Smooth muscle cell (in vitro differentiated cells): ENCODE data around the gene DOCK10. TPM values are rescaled to one million over a fixed set of nuclear protein-coding genes. Genes with fewer than 3 reads are reported as not detected.

Source experiments
- DNase-seq: peaks from one replicate; lab custom pipeline; 2025; ENCODE audit not compliant: unreplicated experiment; lab: John Stamatoyannopoulos, UW
- H2AFZ ChIP-seq: fragments of 200-600 bp; sonication (generic); 2 replicates; pipeline ENCODE4 v1.6.0; 2016; ENCODE audit warnings: antibody characterized with exemption, low read depth, mild to moderate bottlenecking
- H3F3A ChIP-seq: fragments of 200-600 bp; sonication (generic); 2 replicates; pipeline ENCODE4 v1.6.0; 2017; ENCODE audit warnings: antibody characterized with exemption, low read depth
- H3K27ac ChIP-seq: fragments of 200-600 bp; sonication (generic); 2 replicates; pipeline ENCODE4 v1.5.1; 2016; ENCODE audit warnings: low read depth, mild to moderate bottlenecking
- H3K27me3 ChIP-seq: fragments of 200-600 bp; sonication (generic); 2 replicates; pipeline ENCODE4 v1.6.1; 2016; ENCODE audit warnings: low read depth, mild to moderate bottlenecking
- H3K36me3 ChIP-seq: fragments of 200-600 bp; sonication (generic); 2 replicates; pipeline ENCODE4 v1.5.1; 2016; ENCODE audit warnings: low read depth
- H3K4me1 ChIP-seq: fragments of 200-600 bp; sonication (generic); 2 replicates; pipeline ENCODE4 v1.5.1; 2016; ENCODE audit warnings: low read depth
- H3K4me2 ChIP-seq: fragments of 200-600 bp; sonication (generic); 2 replicates; pipeline ENCODE4 v1.6.0; 2016; ENCODE audit warnings: mild to moderate bottlenecking
- H3K4me3 ChIP-seq: fragments of 200-600 bp; sonication (generic); 2 replicates; pipeline ENCODE4 v1.5.1; 2016; ENCODE audit warnings: mild to moderate bottlenecking
- H3K79me2 ChIP-seq: fragments of 200-600 bp; sonication (generic); 2 replicates; pipeline ENCODE4 v1.6.0; 2016; ENCODE audit warnings: low read depth, mild to moderate bottlenecking
- H3K9ac ChIP-seq: fragments of 200-600 bp; sonication (generic); 2 replicates; pipeline ENCODE4 v1.6.0; 2016; ENCODE audit warnings: low read depth
- H3K9me3 ChIP-seq: fragments of 200-600 bp; sonication (generic); replicated peaks from 2 replicates; pipeline ENCODE4 v1.5.1; 2016; ENCODE audit warnings: low read depth
- H4K20me1 ChIP-seq: fragments of 200-600 bp; sonication (generic); 2 replicates; pipeline ENCODE4 v1.6.0; 2016; ENCODE audit warnings: low read depth
- WGBS: methylation state at CpG from one replicate; pipeline ENCODE4 v1.1.7; 2016; ENCODE audit warnings: low lambda C conversion rate; 5-methylcytosine and 5-hydroxymethylcytosine counted together
- polyA plus RNA-seq: library from polyadenylated mRNA; unstranded; fragments of >200 nt; fragmentation: Nextera tagmentation; extraction: Ambion mirVana; gene quantifications from 2 replicates; pipeline ENCODE4 v1.2.1, GENCODE V29; 2016
- total RNA-seq: library from RNA; depleted of rRNA; stranded (reverse); fragments of >200 nt; gene quantifications from 2 replicates; pipeline ENCODE4 v1.2.3, GENCODE V29; 2014
- TF ChIP-seq, protein P1 (sequence below): fragments of 200-600 bp; sonication (generic); IDR thresholded peaks from 2 replicates; pipeline ENCODE4 v1.5.1; 2017; ENCODE audit warnings: borderline replicate concordance, mild to moderate bottlenecking, antibody characterized with exemption; ENCODE audit not compliant: insufficient read depth, poor library complexity, severe bottlenecking

DOCK10 gene
- total and polyA plus RNA-seq, 2 experiments from 2014 or later, result 0.04 TPM; not detected in 1

DNA sequence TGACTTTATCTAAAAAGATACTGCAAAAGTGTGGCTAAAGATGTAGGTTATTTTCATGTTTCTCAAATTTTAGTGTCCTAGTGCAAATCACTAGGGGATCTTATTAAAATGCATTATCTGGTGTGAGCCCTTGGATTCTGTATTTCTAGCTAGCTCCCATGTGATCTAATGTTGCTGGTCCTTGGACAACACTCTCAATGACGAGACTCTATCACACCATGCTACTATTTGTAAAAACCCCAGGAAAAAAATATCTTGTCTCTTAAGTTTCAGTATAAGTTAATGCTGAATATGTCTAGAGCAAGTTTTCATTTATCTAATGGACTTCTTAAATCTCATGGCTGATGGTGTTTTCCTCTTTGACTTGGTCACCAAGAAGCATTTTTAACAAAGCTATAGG, 5.8 kb downstream of the DOCK10 start:
- Histone ChIP-seq H4K20me1 (no peaks in the 10 kb centered on the region), H3K79me2 (no peaks in the 10 kb centered on the region), H2AFZ (no peak overlapping the region), H3K9me3 (no peaks in the 10 kb centered on the region), H3K4me1 (no peaks in the 10 kb centered on the region), H3K27me3 (peaks cover 41% of the 10 kb centered on the region), H3K4me2 (no peak overlapping the region), H3K4me3 (no peak overlapping the region), H3K36me3 (no peaks in the 10 kb centered on the region), H3K27ac (no peak overlapping the region), H3K9ac (no peak overlapping the region), H3F3A (no peaks in the 10 kb centered on the region)
- 81% methylated on average over 1 of the region's 1 CpG for WGBS
- TF ChIP-seq, protein P1, sequence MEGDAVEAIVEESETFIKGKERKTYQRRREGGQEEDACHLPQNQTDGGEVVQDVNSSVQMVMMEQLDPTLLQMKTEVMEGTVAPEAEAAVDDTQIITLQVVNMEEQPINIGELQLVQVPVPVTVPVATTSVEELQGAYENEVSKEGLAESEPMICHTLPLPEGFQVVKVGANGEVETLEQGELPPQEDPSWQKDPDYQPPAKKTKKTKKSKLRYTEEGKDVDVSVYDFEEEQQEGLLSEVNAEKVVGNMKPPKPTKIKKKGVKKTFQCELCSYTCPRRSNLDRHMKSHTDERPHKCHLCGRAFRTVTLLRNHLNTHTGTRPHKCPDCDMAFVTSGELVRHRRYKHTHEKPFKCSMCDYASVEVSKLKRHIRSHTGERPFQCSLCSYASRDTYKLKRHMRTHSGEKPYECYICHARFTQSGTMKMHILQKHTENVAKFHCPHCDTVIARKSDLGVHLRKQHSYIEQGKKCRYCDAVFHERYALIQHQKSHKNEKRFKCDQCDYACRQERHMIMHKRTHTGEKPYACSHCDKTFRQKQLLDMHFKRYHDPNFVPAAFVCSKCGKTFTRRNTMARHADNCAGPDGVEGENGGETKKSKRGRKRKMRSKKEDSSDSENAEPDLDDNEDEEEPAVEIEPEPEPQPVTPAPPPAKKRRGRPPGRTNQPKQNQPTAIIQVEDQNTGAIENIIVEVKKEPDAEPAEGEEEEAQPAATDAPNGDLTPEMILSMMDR, result no peak
- no peak for DNase-seq

DNA sequence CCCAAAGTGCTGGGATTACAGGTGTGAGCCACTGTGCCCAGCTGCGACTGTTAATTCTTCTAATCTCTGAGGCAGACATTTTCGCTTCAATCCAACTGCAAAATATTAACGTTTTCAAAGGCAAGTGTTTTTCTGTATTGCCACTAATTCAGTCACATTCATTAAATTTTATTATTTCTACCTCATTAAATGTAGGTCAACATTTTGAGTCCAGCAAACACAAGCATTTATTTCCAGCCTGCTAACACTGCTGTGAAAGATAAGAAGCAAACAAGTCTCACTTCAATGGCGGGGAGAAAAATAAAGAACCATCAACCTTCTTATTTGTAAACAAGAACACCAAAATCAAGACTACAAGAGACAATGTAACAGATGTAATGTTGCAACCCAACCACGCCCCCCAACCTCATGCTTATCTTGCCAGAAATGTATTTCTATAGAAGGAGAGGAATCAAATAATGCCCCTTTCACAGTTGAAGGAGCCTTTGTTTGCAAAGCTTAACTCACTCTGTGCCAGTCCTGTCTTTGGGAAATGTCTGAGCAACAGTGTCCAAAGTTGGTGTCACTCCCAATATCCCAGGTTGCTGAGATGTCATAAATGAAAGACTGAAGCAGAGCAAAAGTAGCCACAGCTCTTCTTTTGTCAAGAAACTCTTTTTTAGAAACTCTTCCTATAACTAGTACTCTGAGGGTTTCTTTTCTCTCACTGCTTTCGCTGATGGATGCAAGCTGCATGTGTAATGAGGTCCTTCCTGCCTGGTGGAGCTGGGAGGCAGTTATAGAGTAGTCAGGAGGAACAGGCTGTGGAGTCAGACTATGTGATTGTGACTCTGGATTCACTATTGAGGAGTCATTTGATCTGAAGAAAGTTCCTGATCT, 8.6 kb downstream of the DOCK10 start:
- H4K20me1 ChIP-seq, result no peaks in the 10 kb centered on the region
- TF ChIP-seq, protein P1, result no peak
- H3K4me1 ChIP-seq, result no peaks in the 10 kb centered on the region
- H3K4me3 ChIP-seq, result no peak overlapping the region
- no peak overlapping the region for H2AFZ ChIP-seq
- WGBS, result 95% methylated on average over 6 of the region's 6 CpGs
- H3K27me3 ChIP-seq, result peaks cover 13% of the 10 kb centered on the region
- H3K27ac ChIP-seq, result no peak overlapping the region
- H3K79me2 ChIP-seq, result no peaks in the 10 kb centered on the region
- no peaks in the 10 kb centered on the region for H3K36me3 ChIP-seq
- no peak overlapping the region for H3K4me2 ChIP-seq
- no peak overlapping the region for H3K9ac ChIP-seq
- no peaks in the 10 kb centered on the region for H3K9me3 ChIP-seq
- DNase-seq, result no peak
- no peaks in the 10 kb centered on the region for H3F3A ChIP-seq

DNA sequence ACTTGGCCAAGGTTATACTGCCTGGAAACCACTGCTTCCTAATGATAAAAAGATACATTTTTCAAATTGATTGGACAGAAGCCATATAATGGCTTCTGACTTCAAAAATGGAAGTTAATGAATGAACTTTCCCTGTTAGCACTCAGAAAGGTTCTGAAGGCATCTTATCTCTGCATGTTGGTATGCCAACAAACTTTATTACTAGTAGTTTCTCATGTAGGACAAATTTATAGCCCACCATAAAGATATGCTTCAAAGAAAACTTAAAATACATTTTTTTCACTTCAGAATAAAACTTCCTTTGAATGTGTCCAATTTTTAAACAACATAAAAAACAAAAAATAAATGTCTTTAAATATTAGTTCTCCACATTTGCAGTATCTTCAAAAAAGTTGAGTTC, 10.0 kb downstream of the DOCK10 start:
- no peaks in the 10 kb centered on the region for H3K79me2 ChIP-seq
- no peaks in the 10 kb centered on the region for H3K27me3 ChIP-seq
- H3F3A ChIP-seq, result no peaks in the 10 kb centered on the region

More for the DNA sequence above, 10.0 kb downstream of the DOCK10 start:
- Histone ChIP-seq H2AFZ (no peak overlapping the region), H3K4me1 (no peaks in the 10 kb centered on the region), H4K20me1 (no peaks in the 10 kb centered on the region), H3K4me2 (no peak overlapping the region), H3K4me3 (no peak overlapping the region), H3K9ac (no peak overlapping the region), H3K36me3 (no peaks in the 10 kb centered on the region), H3K9me3 (no peaks in the 10 kb centered on the region), H3K27ac (no peak overlapping the region)
- TF ChIP-seq, protein P1, result no peak
- DNase-seq, result no peak
